ENCODE data around the gene SATB1.

DNA sequence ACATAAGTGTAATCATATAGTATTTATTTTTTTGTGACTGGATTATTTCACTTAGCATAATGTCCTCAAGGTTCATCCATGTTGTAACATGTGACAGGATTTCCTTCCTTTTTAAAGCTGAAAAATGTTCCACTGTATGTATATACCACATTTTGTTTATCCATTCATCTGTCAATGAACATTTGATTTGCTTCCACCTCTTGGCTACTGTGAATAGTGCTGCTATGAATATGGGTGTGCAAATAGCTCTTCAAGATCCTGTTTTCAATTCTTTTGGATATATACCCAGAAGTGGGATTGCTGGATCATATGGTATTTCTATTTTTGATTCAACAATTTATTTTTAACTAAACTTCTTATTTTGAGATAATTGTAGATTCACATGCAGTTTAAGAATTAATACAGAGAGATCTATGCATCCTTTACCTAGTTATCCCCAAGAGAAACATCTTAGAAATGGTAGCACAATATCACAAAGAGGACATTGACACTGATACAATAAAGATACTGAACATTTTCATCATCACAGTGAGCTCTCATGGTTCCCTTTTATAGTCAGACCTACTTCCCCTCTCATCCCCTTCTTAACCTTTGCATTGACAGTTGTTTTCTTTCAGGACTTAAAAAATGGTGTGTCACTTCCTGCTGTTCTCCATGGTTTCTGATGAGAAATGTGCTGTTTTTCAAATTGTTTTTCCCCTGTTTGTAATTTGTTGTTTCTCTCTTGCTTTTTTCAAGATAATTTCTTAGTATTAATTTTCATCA, 90.1 kb downstream of the SATB1 start:
- no peak for TF ChIP-seq POLR2A (IDR thresholded peaks at IDR 0.05)
- TF ChIP-seq, protein P1, sequence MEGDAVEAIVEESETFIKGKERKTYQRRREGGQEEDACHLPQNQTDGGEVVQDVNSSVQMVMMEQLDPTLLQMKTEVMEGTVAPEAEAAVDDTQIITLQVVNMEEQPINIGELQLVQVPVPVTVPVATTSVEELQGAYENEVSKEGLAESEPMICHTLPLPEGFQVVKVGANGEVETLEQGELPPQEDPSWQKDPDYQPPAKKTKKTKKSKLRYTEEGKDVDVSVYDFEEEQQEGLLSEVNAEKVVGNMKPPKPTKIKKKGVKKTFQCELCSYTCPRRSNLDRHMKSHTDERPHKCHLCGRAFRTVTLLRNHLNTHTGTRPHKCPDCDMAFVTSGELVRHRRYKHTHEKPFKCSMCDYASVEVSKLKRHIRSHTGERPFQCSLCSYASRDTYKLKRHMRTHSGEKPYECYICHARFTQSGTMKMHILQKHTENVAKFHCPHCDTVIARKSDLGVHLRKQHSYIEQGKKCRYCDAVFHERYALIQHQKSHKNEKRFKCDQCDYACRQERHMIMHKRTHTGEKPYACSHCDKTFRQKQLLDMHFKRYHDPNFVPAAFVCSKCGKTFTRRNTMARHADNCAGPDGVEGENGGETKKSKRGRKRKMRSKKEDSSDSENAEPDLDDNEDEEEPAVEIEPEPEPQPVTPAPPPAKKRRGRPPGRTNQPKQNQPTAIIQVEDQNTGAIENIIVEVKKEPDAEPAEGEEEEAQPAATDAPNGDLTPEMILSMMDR (IDR thresholded peaks at IDR 0.05), result no peak

Data from right lobe of liver (tissue), 4 donors.